Small intestine (tissue), 7 donors: ENCODE measurements around the gene FBXL12. TPM values are rescaled to one million over a fixed set of nuclear protein-coding genes. Genes with fewer than 3 reads are reported as not detected.
A peak's percentile ranks its signal among the peaks of the same experiment; 100 is the strongest.

Experiments used
- DNase-seq, 2 donors: peaks; one replicate each; pipeline versions ENCODE4 v3.0.0 to v3.0.0-alpha.2; 2013
- FAIRE-seq: peaks from 2 replicates; lab custom pipeline; 2012; peaks lifted over from hg19 to GRCh38; lab: Jason Lieb, UNC
- H3K27ac ChIP-seq, 3 donors: one replicate each; pipeline ENCODE4 v1.5.1; 2013; ENCODE audit warnings: low read length in 2 of 3, mild to moderate bottlenecking in 2 of 3, control low read depth in 1 of 3, inconsistent platforms in 1 of 3, low read depth in 1 of 3, moderate library complexity in 1 of 3
- H3K27me3 ChIP-seq, 3 donors: one replicate each; pipeline ENCODE4 v1.6.1; 2013; ENCODE audit warnings: low read length in 3 of 3, inconsistent platforms in 1 of 3; ENCODE audit not compliant: control insufficient read depth in 3 of 3, insufficient read depth in 3 of 3
- H3K36me3 ChIP-seq, 3 donors: one replicate each; pipeline ENCODE4 v1.6.1; 2013; ENCODE audit warnings: low read length in 3 of 3, inconsistent platforms in 1 of 3, low read depth in 1 of 3, mild to moderate bottlenecking in 1 of 3, moderate library complexity in 1 of 3; ENCODE audit not compliant: control insufficient read depth in 3 of 3, insufficient read depth in 2 of 3
- H3K4me1 ChIP-seq, 3 donors: one replicate each; pipeline ENCODE4 v1.6.1; 2013; ENCODE audit warnings: low read length in 2 of 3, inconsistent platforms in 1 of 3, low read depth in 1 of 3, mild to moderate bottlenecking in 1 of 3, moderate library complexity in 1 of 3; ENCODE audit not compliant: control insufficient read depth in 3 of 3, insufficient read depth in 2 of 3
- H3K4me3 ChIP-seq, 3 donors: one replicate each; pipeline ENCODE4 v1.5.1; 2013; ENCODE audit warnings: low read length in 3 of 3, control low read depth in 1 of 3, inconsistent platforms in 1 of 3, low read depth in 1 of 3, mild to moderate bottlenecking in 1 of 3, moderate library complexity in 1 of 3
- H3K9me3 ChIP-seq, 2 donors: one replicate each; pipeline ENCODE4 v1.6.1; 2013; ENCODE audit warnings: low read depth in 1 of 2, low read length in 1 of 2; ENCODE audit not compliant: control insufficient read depth in 2 of 2, insufficient read depth in 1 of 2
- WGBS, 3 donors: extraction: QIAGEN DNeasy Blood & Tissue Kit; methylation state at CpG; one replicate each; pipeline ENCODE4 v1.1.7; 2013; 5-methylcytosine and 5-hydroxymethylcytosine counted together
- polyA plus RNA-seq, 4 donors: library from polyadenylated mRNA; stranded (reverse) in 3 of 4; unstranded in 1 of 4; fragments of 200-250 nt in 3 of 4; fragments of 120-200 nt in 1 of 4; gene quantifications; one replicate each; pipeline versions ENCODE4 v1.2.1 to v1.2.3, GENCODE V29; 2013
- donor health status: healthy with polysubstance abuse.
- donor health status: control.
- donor health status: control.
- donor health status: Bipolar disorder and iron deficiency.
- donor health status: healthy.

Gene FBXL12
- polyA plus RNA-seq, 4 donors, result 17.1 to 39.4 (median 31.7) TPM

GRCh38 chr19:9818175-9818733 lies 625 bp downstream of the FBXL12 start:
- Histone ChIP-seq H3K27me3 (no peaks in the 10 kb centered on the region), H3K9me3 (peaks cover 0 to 3% of the 10 kb centered on the region in 2 donors), H3K27ac (peak overlapping the region; percentile 95 to 99 (median 97)), H3K36me3 (peaks cover 0 to 8% (median 0%) of the 10 kb centered on the region in 3 donors), H3K4me1 (peaks cover 0 to 5% (median 0%) of the 10 kb centered on the region in 3 donors), H3K4me3 (peak overlapping the region; percentile 86 to 93 (median 89))
- 2 to 3% (median 2%) methylated on average over 32 to 39 of the region's 39 CpGs for WGBS, 3 donors
- peak in 1 of 2 donors; percentile 21 for DNase-seq
- no peak for FAIRE-seq

DNA sequence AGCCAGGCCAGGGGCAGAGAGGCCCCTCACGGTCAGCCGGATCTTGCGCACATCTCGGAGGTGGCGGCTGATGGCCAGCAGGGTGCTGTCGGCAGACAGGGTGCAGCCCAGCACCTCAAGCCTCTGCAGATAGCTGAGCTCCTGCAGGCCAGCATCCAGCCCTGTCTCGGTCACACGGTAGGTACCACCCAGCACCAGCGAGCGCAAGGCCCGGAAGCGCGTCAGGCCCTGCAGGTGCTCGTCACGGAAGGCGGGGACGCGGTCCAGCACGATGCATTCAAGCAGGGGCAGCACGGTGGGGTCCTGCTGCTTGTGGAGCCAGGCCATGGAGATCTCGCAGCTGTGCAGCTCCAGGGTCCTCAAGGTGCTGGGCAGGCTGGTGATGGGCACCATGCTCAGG lies 7.7 kb downstream of the FBXL12 start:
- Histone ChIP-seq H3K4me1 (no peaks in the 10 kb centered on the region), H3K4me3 (no peak overlapping the region), H3K36me3 (peaks cover 10 to 55% (median 17%) of the 10 kb centered on the region in 3 donors), H3K27me3 (no peaks in the 10 kb centered on the region), H3K9me3 (peaks cover 0 to 3% of the 10 kb centered on the region in 2 donors), H3K27ac (no peak overlapping the region)
- FAIRE-seq (no peak), DNase-seq (no peak)
- 97 to 100% (median 98%) methylated on average over 21 of the region's 21 CpGs for WGBS, 3 donors

DNA sequence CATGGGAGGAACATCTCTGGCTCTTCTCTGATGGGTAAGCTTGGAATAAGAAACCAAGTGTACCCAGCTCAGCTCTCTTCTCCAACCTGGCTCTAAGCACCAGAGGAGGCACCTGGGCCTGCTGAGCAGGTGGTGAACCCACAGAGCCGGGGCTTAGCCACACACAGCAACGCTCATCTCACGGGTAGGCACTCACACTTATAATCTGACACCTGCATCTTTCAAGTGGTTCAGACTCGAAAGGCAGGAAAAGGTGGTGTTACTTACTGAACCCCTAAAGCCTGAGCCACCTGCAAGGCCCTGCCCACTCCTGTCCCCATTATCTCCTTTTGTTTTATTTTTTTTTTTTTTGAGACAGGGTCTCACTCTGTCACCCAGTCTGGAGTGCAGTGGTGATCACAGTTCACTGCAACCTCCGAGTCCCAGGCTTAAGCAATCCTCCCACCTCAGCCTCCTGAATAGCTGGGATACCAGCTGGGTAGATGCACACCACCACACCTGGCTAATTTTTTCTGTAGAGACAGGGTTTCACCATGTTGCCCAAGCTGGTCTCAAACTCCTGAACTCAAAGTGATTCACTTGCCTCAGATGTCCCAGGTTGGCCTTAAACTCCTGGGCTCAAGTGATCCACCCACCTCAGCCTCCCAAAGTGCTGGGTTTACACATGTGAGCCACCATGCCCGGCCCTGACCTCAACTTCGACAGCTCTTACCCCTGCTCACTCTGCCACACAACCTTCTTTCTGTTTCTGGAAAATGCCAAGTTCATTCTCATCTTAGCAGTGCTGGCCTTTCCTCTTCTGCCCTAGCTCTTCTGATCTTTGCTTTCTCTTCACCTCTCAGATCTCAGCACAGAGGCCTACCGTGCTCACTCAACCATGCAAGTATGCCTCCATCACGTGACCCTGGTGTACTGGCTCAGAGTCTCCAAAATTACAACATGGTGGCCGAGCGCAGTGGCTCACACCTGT lies 9.7 kb downstream of the FBXL12 start:
- H3K36me3 ChIP-seq, result peaks cover 10 to 59% (median 19%) of the 10 kb centered on the region in 3 donors
- FAIRE-seq, result no peak

DNA sequence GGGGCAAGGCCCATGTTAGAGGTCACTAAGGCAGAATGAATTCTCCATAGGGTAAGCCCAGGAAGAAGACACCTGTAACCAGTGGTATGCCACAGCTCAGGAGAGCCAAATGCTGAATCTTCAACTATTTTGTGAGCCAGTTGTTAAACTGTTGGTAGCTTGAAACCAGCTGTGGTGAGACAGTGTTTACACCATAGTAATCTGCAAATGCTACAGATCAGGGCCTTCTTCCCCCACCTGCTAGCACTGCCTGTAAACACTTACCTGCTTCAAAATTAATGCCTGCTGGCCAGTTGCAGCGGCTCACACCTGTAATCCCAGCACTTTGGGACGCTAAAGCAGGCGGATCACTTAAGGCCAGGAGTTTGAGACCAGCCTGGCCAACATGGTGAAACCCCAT lies 12.1 kb downstream of the FBXL12 start:
- H3K9me3 ChIP-seq, result no peaks in the 10 kb centered on the region
- WGBS, 3 donors, result 93 to 95% (median 94%) methylated on average over 3 of the region's 3 CpGs
- H3K27ac ChIP-seq, result no peak overlapping the region
- H3K27me3 ChIP-seq, result no peaks in the 10 kb centered on the region
- H3K4me1 ChIP-seq, result no peaks in the 10 kb centered on the region
- H3K4me3 ChIP-seq, result no peak overlapping the region
- H3K36me3 ChIP-seq, result peaks cover 10 to 50% (median 19%) of the 10 kb centered on the region in 3 donors
- FAIRE-seq, result no peak
- DNase-seq, result no peak

More for the DNA sequence above, 9.7 kb downstream of the FBXL12 start:
- no peaks in the 10 kb centered on the region for H3K9me3 ChIP-seq
- no peak for DNase-seq
- no peaks in the 10 kb centered on the region for H3K4me1 ChIP-seq
- no peaks in the 10 kb centered on the region for H3K27me3 ChIP-seq
- WGBS, 3 donors, result 80 to 94% (median 81%) methylated on average over 11 of the region's 11 CpGs
- peak overlapping the region in 1 of 3 donors; percentile 25 for H3K27ac ChIP-seq
- H3K4me3 ChIP-seq, result no peak overlapping the region

- H3K36me3 ChIP-seq, result peaks cover 0 to 14% (median 2%) of the 10 kb centered on the region in 3 donors
- H3K4me3 ChIP-seq, result no peak overlapping the region
- no peaks in the 10 kb centered on the region for H3K9me3 ChIP-seq
- DNase-seq (no peak), FAIRE-seq (no peak)
- H3K27ac ChIP-seq, result no peak overlapping the region
- no peaks in the 10 kb centered on the region for H3K27me3 ChIP-seq
- H3K4me1 ChIP-seq, result no peaks in the 10 kb centered on the region
- 92 to 95% (median 93%) methylated on average over 10 of the region's 10 CpGs for WGBS, 3 donors
These were observed 16.9 kb downstream of the FBXL12 start for GRCh38 chr19:9801976-9802375.

GRCh38 chr19:9799162-9799561 lies 19.7 kb downstream of the FBXL12 start:
- H3K4me3 ChIP-seq, result no peak overlapping the region
- H3K4me1 ChIP-seq, result no peaks in the 10 kb centered on the region
- no peak overlapping the region for H3K27ac ChIP-seq
- H3K9me3 ChIP-seq, result no peaks in the 10 kb centered on the region
- no peaks in the 10 kb centered on the region for H3K27me3 ChIP-seq
- no peaks in the 10 kb centered on the region for H3K36me3 ChIP-seq
- FAIRE-seq (no peak), DNase-seq (no peak)

DNA sequence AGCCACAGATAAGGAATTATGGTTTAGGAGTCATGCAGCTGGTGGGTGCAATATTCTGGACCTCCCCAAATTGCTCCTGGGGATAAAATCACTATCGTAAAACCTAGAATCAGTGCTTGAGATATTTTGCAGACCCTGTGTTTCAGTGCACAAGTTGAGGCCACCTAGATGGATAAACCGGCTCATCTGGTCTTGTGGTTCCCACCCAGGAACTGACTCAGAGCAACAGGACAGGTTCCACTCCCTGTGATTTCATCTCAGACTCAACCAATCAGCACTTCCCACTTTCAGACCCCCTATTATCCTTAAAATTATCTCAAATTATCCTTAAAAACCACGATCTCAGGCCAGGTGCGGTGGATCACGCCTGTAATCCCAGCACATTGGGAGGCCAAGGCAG lies 21.0 kb downstream of the FBXL12 start:
- H3K9me3 ChIP-seq, result no peaks in the 10 kb centered on the region
- WGBS, 3 donors, result 85 to 91% (median 85%) methylated on average over 5 of the region's 5 CpGs
- H3K36me3 ChIP-seq, result no peaks in the 10 kb centered on the region
- H3K4me1 ChIP-seq, result no peaks in the 10 kb centered on the region
- H3K27me3 ChIP-seq, result no peaks in the 10 kb centered on the region
- H3K4me3 ChIP-seq, result no peak overlapping the region
- H3K27ac ChIP-seq, result no peak overlapping the region
- no peak for DNase-seq
- no peak for FAIRE-seq

GRCh38 chr19:9796113-9796773 lies 22.6 kb downstream of the FBXL12 start:
- DNase-seq, result peak; percentile 94 to 97
- FAIRE-seq, result peak; percentile 59
- Histone ChIP-seq H3K36me3 (no peaks in the 10 kb centered on the region), H3K27ac (peak overlapping the region in 1 of 3 donors; percentile 27), H3K27me3 (no peaks in the 10 kb centered on the region), H3K4me3 (no peak overlapping the region), H3K4me1 (no peaks in the 10 kb centered on the region), H3K9me3 (no peaks in the 10 kb centered on the region)
- WGBS, 3 donors, result 38 to 54% (median 45%) methylated on average over 6 of the region's 6 CpGs
